HCT116 (cell line): ENCODE measurements around the gene PIK3R4. TPM values are rescaled to one million over a fixed set of nuclear protein-coding genes. Genes with fewer than 3 reads are reported as not detected.

Experiments
- ATAC-seq: fragments of 200-7000 bp; cut with Tn5 transposase; 2 replicates; pipeline ENCODE4 v1.9.1; 2020; ENCODE audit warnings: mild to moderate bottlenecking, moderate library complexity
- BruUV-seq: library from RNA; stranded (reverse); fragments of 400-500 nt; replicated peaks from 2 replicates; lab custom pipeline; 2021; lab: Mats Ljungman, UMichigan
- CTCF ChIA-PET: fragments of 300-600 bp; sonication (Branson Sonifier 250); formaldehyde crosslinking; loops from one replicate; lab custom pipeline; 2021; ENCODE audit warnings: antibody characterized with exemption; lab: Charles Lee
- POLR2A ChIA-PET: fragments of 300-600, 350-600 bp; sonication (Branson Sonifier 250); formaldehyde crosslinking; loops from one replicate; lab custom pipeline; 2021; ENCODE audit warnings: antibody characterized with exemption; lab: Charles Lee
- RAD21 ChIA-PET, 2 experiments: fragments of 300-600 bp; sonication (Branson Sonifier 250); formaldehyde crosslinking; loops; one replicate each; lab custom pipeline; 2023; ENCODE audit warnings: low total read pairs in 2 of 2; ENCODE audit not compliant: uncharacterized antibody in 2 of 2, unreplicated experiment in 2 of 2, low non-redundant PET in 1 of 2; lab: Charles Lee
- DNase-seq: peaks from one replicate; pipeline ENCODE4 v3.0.0-alpha.2; 2010; ENCODE audit warnings: low read depth, low spot score
- H2AFZ ChIP-seq: fragments of 200-600 bp; shearing (Covaris generic), sonication (generic); 2 replicates; pipeline ENCODE4 v1.6.1; 2017; ENCODE audit warnings: low read depth, mixed run types, mixed read lengths, antibody characterized with exemption, low read length; ENCODE audit not compliant: poor library complexity, severe bottlenecking
- H3K27ac ChIP-seq: 2 replicates; pipeline ENCODE4 v1.5.1; 2012; ENCODE audit warnings: low read depth, low read length
- H3K27me3 ChIP-seq: fragments of 200-600 bp; sonication (generic); 2 replicates; pipeline ENCODE4 v1.6.1; 2016; ENCODE audit warnings: mixed run types, low read length, mixed read lengths; ENCODE audit not compliant: insufficient read depth
- H3K36me3 ChIP-seq, 2 experiments: fragments of 200-500 bp in 1 of 2; fragments of 200-600 bp in 1 of 2; sonication (Bioruptor generic) in 1 of 2; sonication (generic) in 1 of 2; 2 replicates each; pipeline versions ENCODE4 v1.5.1 to v1.6.1; 2014 to 2016; ENCODE audit warnings: low read length in 2 of 2, inconsistent platforms in 1 of 2, mixed read lengths in 1 of 2, mixed run types in 1 of 2; ENCODE audit not compliant: insufficient read depth in 2 of 2, control insufficient read depth in 1 of 2
- H3K4me1 ChIP-seq, 2 experiments: fragments of 200-600 bp in 1 of 2; sonication (generic) in 1 of 2; 2 replicates each; pipeline versions ENCODE4 v1.5.1 to v1.6.1; 2012 to 2017; ENCODE audit warnings: low read length in 2 of 2, inconsistent platforms in 1 of 2, mild to moderate bottlenecking in 1 of 2, mixed read lengths in 1 of 2, mixed run types in 1 of 2, moderate library complexity in 1 of 2; ENCODE audit not compliant: insufficient read depth in 2 of 2, control insufficient read depth in 1 of 2
- H3K4me2 ChIP-seq: fragments of 200-600 bp; sonication (generic); 2 replicates; pipeline ENCODE4 v1.6.1; 2017; ENCODE audit warnings: mixed run types, low read length, mixed read lengths
- H3K4me3 ChIP-seq, 2 experiments: fragments of 200-600 bp in 1 of 2; sonication (generic) in 1 of 2; replicated peaks in 1 of 2; 2 replicates each; pipeline ENCODE4 v1.5.1; 2011 to 2016; ENCODE audit warnings: low read length in 2 of 2, control low read depth in 1 of 2, low read depth in 1 of 2, mild to moderate bottlenecking in 1 of 2, mixed read lengths in 1 of 2, mixed run types in 1 of 2
- H3K79me2 ChIP-seq: fragments of 200-600 bp; sonication (generic); 2 replicates; pipeline ENCODE4 v1.6.1; 2017; ENCODE audit warnings: mild to moderate bottlenecking, mixed run types, low read length, moderate library complexity, mixed read lengths; ENCODE audit not compliant: insufficient read depth
- H3K9ac ChIP-seq: fragments of 200-600 bp; sonication (generic); 2 replicates; pipeline ENCODE4 v1.6.1; 2016; ENCODE audit warnings: low read length, mixed read lengths
- H3K9me2 ChIP-seq: fragments of 200-600 bp; sonication (generic), shearing (Covaris generic); 2 replicates; pipeline ENCODE4 v1.6.1; 2017; ENCODE audit warnings: mixed run types, mild to moderate bottlenecking, moderate library complexity; ENCODE audit not compliant: insufficient read depth
- H3K9me3 ChIP-seq, 2 experiments: fragments of 200-500 bp in 1 of 2; fragments of 200-600 bp in 1 of 2; sonication (Bioruptor generic) in 1 of 2; sonication (generic) in 1 of 2; 2 replicates each; pipeline ENCODE4 v1.6.1; 2014 to 2017; ENCODE audit warnings: low read length in 2 of 2, mixed read lengths in 2 of 2, inconsistent platforms in 1 of 2, low read depth in 1 of 2, mild to moderate bottlenecking in 1 of 2, mixed run types in 1 of 2, moderate library complexity in 1 of 2; ENCODE audit not compliant: control insufficient read depth in 1 of 2, insufficient read depth in 1 of 2
- H4K20me1 ChIP-seq: fragments of 200-600 bp; sonication (generic), shearing (Covaris generic); 2 replicates; pipeline ENCODE4 v1.6.1; 2017; ENCODE audit warnings: mixed run types, mild to moderate bottlenecking, moderate library complexity; ENCODE audit not compliant: insufficient read depth
- EGR1 ChIP-seq: IDR thresholded peaks from 2 replicates; pipeline ENCODE4 v1.6.1; 2012; ENCODE audit warnings: low read depth
- ELF1 ChIP-seq: IDR thresholded peaks from 2 replicates; pipeline ENCODE4 v1.6.1; 2012; ENCODE audit warnings: low read depth, borderline replicate concordance
- FOSL1 ChIP-seq: IDR thresholded peaks from 2 replicates; pipeline ENCODE4 v1.6.1; 2012; ENCODE audit warnings: low read depth
- RAD21 ChIP-seq: IDR thresholded peaks from 2 replicates; pipeline ENCODE4 v1.6.1; 2012; ENCODE audit warnings: low read depth, mild to moderate bottlenecking
- SRF ChIP-seq: IDR thresholded peaks from 2 replicates; pipeline ENCODE4 v1.6.1; 2012; ENCODE audit warnings: low read depth
- TCF7L2 ChIP-seq: IDR thresholded peaks from 2 replicates; pipeline ENCODE4 v1.7.0; 2011; ENCODE audit warnings: borderline replicate concordance, inconsistent platforms; ENCODE audit not compliant: insufficient read depth, insufficient read length; ENCODE audit errors: extremely low read depth
- ZFX ChIP-seq: fragments of 450-650 bp; IDR thresholded peaks from 2 replicates; pipeline ENCODE4 v1.6.1; 2017
- intact Hi-C: fragments of 100-400 bp; cut with micrococcal nuclease; formaldehyde crosslinking; loops from 2 replicates; pipeline ENCODE4 v1.10.0; 2022
- total RNA-seq: library from RNA; stranded (reverse); gene quantifications from one replicate; pipeline ENCODE4 v1.2.1, GENCODE V29; 2021; ENCODE audit not compliant: unreplicated experiment
- TF ChIP-seq, protein P1 (sequence below): IDR thresholded peaks from 2 replicates; pipeline ENCODE4 v1.6.1; 2012
- TF ChIP-seq, protein P2 (sequence below): IDR thresholded peaks from 2 replicates; pipeline ENCODE4 v1.6.1; 2011; ENCODE audit warnings: mild to moderate bottlenecking, low read length, moderate library complexity; ENCODE audit not compliant: insufficient replicate concordance; ENCODE audit errors: extremely low read depth

PIK3R4 gene
- total RNA-seq, 1 experiment from 2014 or later: 23.5 TPM

- Histone ChIP-seq H3K4me2 (no peak overlapping the region), H3K36me3 (no peaks in the 10 kb centered on the region), H3K27me3 (peaks cover 25% of the 10 kb centered on the region), H3K4me3 (no peak overlapping the region), H3K27ac (no peak overlapping the region), H3K9me2 (no peaks in the 10 kb centered on the region), H3K9me3 (no peaks in the 10 kb centered on the region), H3K4me1 (no peaks in the 10 kb centered on the region), H4K20me1 (no peaks in the 10 kb centered on the region), H3K9ac (no peak overlapping the region), H3K79me2 (no peaks in the 10 kb centered on the region), H2AFZ (no peak overlapping the region)
- TF ChIP-seq, protein P1, sequence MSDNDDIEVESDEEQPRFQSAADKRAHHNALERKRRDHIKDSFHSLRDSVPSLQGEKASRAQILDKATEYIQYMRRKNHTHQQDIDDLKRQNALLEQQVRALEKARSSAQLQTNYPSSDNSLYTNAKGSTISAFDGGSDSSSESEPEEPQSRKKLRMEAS: no peak
- TF ChIP-seq RAD21 (no peak), TCF7L2 (no peak), ELF1 (no peak), EGR1 (no peak), ZFX (no peak)
- TF ChIP-seq, protein P2, sequence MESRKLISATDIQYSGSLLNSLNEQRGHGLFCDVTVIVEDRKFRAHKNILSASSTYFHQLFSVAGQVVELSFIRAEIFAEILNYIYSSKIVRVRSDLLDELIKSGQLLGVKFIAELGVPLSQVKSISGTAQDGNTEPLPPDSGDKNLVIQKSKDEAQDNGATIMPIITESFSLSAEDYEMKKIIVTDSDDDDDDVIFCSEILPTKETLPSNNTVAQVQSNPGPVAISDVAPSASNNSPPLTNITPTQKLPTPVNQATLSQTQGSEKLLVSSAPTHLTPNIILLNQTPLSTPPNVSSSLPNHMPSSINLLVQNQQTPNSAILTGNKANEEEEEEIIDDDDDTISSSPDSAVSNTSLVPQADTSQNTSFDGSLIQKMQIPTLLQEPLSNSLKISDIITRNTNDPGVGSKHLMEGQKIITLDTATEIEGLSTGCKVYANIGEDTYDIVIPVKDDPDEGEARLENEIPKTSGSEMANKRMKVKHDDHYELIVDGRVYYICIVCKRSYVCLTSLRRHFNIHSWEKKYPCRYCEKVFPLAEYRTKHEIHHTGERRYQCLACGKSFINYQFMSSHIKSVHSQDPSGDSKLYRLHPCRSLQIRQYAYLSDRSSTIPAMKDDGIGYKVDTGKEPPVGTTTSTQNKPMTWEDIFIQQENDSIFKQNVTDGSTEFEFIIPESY: no peak
- DNase-seq: no peak
- ChIA-PET RAD21 (no interaction called here), CTCF (interaction anchor here (0.6 kb wide), 1 partner anchor 1166 kb away, joined by 3 read pairs; no protein-coding TSS in a partner anchor), POLR2A (no interaction called here)
- no peak for ATAC-seq
- intact Hi-C loops: no loop called here
- BruUV-seq: no TSS peak
Measured at GRCh38 chr3:130635978-130636377, 110.7 kb downstream of the PIK3R4 start.

GRCh38 chr3:130635285-130635684 lies 111.3 kb downstream of the PIK3R4 start:
- peaks cover 21% of the 10 kb centered on the region for H3K27me3 ChIP-seq
- no peaks in the 10 kb centered on the region for H3K9me2 ChIP-seq
- no peaks in the 10 kb centered on the region for H3K9me3 ChIP-seq
- H2AFZ ChIP-seq: no peak overlapping the region
- H3K9ac ChIP-seq: no peak overlapping the region
- ATAC-seq: no peak
- H3K4me3 ChIP-seq: no peak overlapping the region
- no peak overlapping the region for H3K27ac ChIP-seq
- H4K20me1 ChIP-seq: no peaks in the 10 kb centered on the region
- H3K79me2 ChIP-seq: no peaks in the 10 kb centered on the region
- ChIA-PET CTCF (no interaction called here), POLR2A (no interaction called here), RAD21 (no interaction called here)
- H3K4me2 ChIP-seq: no peak overlapping the region
- no peak for TF ChIP-seq ZFX
- TF ChIP-seq, protein P1: no peak
- TF ChIP-seq SRF: no peak
- no peak for TF ChIP-seq FOSL1
- intact Hi-C loops: no loop called here
- no peak for DNase-seq
- no TSS peak for BruUV-seq
- no peaks in the 10 kb centered on the region for H3K36me3 ChIP-seq
- H3K4me1 ChIP-seq: no peaks in the 10 kb centered on the region
